Activated CD8-positive, alpha-beta memory T cell treated with anti-CD3 and anti-CD28 coated beads for 24 hours (primary cell): ENCODE measurements around the gene LARP6.
"Not testable (repeated sequence)": the region's sequence is repeated elsewhere in the genome, so short reads cannot be mapped to it uniquely, and the experiment has no call there.

ENCODE experiments used
- DNase-seq: peaks from one replicate; pipeline ENCODE4 v3.0.0-alpha.2; 2020

Gene LARP6

GRCh38 chr15:70829371-70830166, 24.4 kb downstream of the LARP6 start:
- DNase-seq: peak; percentile 26

DNA sequence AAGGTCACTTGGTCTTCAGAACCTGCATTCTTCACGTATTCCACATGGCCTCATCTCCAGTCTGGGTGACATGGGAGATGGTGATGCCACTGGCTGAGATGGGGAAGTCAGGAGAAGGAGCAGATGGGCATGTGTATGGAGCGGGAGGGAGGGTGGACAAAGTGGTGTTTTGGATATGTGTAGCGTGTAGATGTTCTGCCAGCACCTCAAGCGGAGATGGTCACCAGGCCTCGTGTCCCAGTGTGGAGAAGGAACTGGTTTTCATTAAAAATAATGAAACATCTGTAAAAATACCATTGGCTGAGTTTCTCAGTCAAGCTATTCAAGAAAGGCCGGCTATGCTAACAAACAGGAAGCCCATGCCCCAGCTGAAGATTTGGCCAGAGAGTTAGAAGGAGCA, 26.2 kb downstream of the LARP6 start:
- peak; percentile 30 for DNase-seq

DNA sequence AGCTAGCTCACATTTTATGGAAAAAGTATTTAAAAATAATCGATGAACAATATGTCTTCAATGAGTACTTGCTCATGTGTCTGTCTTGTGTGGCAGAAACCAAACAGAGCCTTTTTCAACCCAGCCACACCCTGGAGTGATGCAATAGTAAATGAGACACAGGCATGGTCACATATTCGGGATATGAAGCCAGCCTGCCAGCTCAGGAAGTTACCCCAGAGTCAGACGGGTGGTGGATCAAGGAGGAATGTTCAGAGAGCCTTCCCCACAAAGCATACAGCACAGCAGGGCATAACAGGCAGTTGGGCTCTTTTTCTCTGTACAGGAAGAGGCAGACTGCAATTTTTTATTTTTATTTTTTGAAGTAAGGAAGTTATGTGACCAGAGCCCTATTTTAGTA, 27.3 kb downstream of the LARP6 start:
- DNase-seq: no peak

GRCh38 chr15:70825841-70826240, 28.1 kb downstream of the LARP6 start:
- peak; percentile 42 for DNase-seq

- DNase-seq: no peak
These were observed 30.8 kb downstream of the LARP6 start for GRCh38 chr15:70823196-70823595.

- DNase-seq: no peak
These were observed 33.7 kb downstream of the LARP6 start for GRCh38 chr15:70820214-70820613.

GRCh38 chr15:70818580-70818979, 35.4 kb downstream of the LARP6 start:
- DNase-seq: no peak

- DNase-seq: no peak
These were observed 36.7 kb downstream of the LARP6 start for GRCh38 chr15:70817266-70817665.

GRCh38 chr15:70815604-70816003, 38.4 kb downstream of the LARP6 start:
- DNase-seq: no peak

- not testable (repeated sequence) for DNase-seq
These were observed 38.9 kb downstream of the LARP6 start for GRCh38 chr15:70815011-70815410.

DNA sequence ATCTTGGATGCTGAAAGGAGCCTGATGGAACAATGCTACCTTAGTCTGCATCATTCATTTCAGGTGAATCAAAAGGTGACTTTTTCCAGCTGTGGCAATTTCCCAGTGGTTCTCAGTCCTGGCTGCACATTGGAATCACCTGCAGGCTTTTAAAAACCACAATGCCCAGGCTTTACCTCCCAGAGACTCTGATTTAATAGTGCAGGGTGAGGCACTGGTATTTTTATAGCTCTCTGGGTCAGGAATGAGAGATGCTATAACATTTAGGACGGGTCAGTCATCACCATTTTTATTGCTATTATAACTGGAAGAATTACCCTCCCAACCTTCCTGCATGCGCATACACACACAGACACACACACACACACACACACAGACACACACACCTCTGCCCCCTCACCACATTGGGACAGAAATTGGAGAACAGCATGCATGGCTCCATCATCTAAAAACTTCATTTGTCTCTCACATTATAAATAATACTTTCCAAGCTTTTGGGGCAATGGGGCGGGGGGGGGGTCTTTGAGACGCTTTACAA, 41.1 kb downstream of the LARP6 start:
- DNase-seq: no peak

DNA sequence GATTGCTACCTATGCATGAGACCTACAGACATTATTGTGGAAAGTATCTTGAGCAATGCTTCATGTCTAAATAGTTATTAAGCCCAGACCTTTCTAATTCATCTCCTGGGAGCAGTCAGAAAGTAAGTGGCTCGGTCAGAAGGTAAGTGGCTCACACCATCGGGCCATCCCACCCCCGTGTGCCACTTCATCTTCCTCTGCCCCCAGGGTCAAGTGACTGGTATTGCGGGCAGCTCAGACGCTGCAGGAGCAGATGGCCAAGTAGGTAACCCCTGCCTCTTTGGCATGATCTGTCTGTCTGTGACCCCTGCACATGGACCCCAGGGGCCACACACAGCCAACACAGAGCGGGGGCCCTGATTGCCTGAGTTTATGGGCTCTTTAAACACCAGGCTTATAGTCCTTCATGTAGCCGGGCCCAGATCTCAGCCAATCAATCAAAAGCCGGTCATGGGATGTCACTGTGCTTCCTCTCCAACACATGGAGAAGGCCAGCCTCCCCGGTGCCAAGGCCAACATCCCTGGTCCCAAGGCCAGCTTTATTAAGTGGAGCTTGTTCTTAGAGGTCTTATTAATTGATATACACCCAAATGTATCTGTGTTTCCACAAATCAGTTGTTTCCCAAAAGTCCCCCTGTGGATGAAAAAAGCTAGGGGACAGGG, 42.9 kb downstream of the LARP6 start:
- no peak for DNase-seq

GRCh38 chr15:70806992-70807712, 46.8 kb downstream of the LARP6 start:
- no peak for DNase-seq

DNA sequence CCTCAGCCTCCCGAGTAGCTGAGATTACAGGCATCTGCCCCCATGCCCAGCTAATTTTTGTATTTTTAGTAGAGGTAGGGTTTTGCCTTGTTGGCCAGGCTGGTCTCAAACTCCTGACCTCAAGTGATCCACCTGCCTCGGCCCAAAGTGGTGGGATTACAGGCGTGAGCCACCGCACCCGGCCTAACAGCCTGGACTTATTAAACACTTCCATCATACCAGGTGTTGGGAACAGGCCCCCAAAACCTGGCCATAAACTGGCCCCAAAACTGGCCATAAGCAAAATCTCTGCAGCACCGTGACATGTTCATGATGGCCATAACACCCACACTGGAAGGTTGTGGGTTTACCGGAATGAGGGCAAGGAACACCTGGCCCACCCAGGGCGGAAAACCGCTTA, 49.6 kb downstream of the LARP6 start:
- not testable (repeated sequence) for DNase-seq

DNA sequence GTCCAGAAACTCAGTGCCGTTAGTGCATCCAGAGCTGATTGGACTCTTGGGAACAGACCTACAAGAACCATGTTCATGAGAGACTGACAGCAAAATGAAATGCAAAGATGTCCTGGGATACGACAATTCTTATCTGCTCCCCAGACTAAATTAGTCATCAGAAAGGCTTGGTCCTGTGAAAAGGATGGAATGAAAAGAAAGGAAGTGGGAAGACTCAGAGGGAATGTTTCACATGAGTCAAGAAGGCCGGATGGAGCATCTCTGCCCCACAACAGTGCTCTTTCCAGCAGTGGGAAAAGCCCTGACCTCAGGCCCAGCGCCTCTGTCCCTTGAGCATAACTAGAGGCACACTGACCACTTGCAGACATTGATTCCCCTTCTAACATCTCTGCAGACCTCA, 51.3 kb downstream of the LARP6 start:
- no peak for DNase-seq

DNA sequence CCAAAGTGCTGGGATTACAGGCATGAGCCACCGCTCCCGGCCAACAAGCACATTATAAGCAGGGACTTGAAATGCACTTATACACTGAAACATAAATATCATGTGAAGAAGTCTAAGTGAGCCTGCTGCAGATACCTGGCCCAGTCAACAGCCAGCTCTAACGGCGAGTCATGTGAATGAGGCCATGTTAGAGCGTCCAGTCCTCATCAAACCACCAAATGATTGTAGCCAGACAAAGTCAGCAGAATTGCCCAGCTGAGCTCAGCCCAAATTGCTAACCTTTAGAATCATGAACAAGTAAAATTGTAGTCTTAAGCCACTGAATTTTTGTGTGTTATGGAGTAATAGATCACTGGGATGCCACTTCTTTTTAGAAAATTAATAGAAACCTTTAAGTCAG, 52.8 kb downstream of the LARP6 start:
- DNase-seq: no peak

GRCh38 chr15:70799667-70800450, 54.1 kb downstream of the LARP6 start:
- no peak for DNase-seq

DNA sequence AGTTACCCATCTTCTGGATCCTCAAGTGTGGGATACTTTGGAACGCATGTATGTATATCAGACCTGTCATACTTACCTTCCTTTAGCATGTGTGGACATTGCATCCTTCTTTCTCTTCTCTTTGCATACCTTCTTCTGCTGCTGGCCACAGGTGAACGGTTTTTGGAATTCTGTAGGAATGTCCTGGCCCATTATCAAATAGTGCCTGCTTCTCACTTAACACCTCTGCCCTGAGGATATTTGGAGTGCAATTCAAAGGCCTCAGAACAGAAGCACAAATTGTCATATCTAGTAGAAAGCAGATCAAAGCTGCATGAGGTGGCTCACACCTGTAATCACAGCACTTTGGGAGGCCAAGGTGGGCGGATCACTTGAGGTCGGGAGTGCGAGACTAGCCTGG, 56.5 kb downstream of the LARP6 start:
- no peak for DNase-seq

GRCh38 chr15:70796516-70797310, 57.2 kb downstream of the LARP6 start:
- no peak for DNase-seq

DNA sequence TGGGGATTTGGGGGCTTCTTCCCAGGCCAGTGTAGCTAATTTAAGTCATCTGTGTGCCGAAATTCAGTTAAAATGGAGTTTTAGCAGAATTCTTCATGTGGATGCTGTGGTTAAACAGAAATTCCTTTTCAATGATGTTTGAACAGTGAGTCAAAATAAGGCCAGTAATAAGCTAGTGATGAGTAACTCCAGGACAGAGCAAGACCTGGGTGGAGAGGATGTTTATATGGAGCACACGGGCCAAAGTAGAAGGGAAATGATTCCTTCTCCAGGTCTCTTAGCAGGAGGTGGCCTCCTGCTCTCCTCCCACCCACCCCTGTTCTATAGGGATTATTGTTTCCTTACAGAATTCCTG, 58.7 kb downstream of the LARP6 start:
- DNase-seq: no peak

GRCh38 chr15:70794596-70795310, 59.2 kb downstream of the LARP6 start:
- DNase-seq: no peak
